Measurements from ENCODE around the gene PANK1. TPM values are rescaled to one million over a fixed set of nuclear protein-coding genes. Genes with fewer than 3 reads are reported as not detected.

The PANK1 gene
- total and polyA plus RNA-seq, 9 of the 15 experiments (the other 6 are each of a cell fraction or from before 2014, with no cell fraction given), result 1.7 to 10.7 (median 6.5) TPM

DNA sequence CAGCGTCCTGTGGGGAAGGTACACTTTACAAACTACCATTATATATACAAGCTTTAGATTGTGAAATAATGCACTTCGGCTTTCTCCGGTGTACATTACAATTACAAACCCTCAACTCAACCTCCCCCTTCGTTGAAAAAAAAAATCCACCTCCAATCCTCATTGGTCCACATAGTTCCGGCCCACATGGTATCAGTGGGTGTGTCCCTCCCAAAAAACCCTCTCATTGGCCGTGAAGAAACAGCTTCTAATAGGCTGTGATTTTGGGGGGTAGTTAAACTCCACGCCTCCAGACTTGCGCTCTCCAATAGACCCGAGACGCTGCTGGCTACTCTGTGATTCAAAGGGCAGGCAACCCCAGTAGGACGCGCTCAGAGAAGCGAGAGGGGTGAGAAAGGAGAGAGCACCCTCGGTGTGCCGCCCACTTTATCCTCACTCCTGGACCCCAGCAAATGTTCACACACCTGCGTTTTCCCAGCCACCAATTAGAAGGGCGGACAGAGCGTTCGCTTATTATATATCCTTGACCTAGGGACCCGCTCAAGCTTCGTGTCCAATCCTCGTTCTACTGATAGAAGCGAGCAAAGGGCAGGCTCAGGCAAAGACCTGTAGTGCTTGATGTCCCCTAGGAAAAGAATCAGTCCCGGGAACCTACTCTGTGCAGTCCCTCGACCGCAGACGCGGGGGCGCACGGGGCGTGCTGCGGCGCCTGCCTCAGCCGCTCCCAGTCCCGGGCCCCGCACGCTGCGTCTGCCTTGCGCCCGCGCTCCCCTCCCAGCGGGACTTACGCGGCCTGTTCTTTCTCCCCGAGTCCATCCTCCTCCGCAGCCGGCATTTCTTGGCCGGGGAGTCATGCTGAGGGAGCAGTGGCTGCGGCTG lies 991 bp downstream of the PANK1 start (continued):
- TF ChIP-seq, protein P1, sequence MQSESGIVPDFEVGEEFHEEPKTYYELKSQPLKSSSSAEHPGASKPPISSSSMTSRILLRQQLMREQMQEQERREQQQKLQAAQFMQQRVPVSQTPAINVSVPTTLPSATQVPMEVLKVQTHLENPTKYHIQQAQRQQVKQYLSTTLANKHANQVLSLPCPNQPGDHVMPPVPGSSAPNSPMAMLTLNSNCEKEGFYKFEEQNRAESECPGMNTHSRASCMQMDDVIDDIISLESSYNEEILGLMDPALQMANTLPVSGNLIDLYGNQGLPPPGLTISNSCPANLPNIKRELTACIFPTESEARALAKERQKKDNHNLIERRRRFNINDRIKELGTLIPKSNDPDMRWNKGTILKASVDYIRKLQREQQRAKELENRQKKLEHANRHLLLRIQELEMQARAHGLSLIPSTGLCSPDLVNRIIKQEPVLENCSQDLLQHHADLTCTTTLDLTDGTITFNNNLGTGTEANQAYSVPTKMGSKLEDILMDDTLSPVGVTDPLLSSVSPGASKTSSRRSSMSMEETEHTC (IDR thresholded peaks at IDR 0.05), result no peak
- no peak for TF ChIP-seq ELF4 (CRISPR knock-in tag; IDR thresholded peaks at IDR 0.05)
- no peak for TF ChIP-seq ZNF224 (CRISPR knock-in tag; IDR thresholded peaks at IDR 0.05)
- TF ChIP-seq, protein P2, sequence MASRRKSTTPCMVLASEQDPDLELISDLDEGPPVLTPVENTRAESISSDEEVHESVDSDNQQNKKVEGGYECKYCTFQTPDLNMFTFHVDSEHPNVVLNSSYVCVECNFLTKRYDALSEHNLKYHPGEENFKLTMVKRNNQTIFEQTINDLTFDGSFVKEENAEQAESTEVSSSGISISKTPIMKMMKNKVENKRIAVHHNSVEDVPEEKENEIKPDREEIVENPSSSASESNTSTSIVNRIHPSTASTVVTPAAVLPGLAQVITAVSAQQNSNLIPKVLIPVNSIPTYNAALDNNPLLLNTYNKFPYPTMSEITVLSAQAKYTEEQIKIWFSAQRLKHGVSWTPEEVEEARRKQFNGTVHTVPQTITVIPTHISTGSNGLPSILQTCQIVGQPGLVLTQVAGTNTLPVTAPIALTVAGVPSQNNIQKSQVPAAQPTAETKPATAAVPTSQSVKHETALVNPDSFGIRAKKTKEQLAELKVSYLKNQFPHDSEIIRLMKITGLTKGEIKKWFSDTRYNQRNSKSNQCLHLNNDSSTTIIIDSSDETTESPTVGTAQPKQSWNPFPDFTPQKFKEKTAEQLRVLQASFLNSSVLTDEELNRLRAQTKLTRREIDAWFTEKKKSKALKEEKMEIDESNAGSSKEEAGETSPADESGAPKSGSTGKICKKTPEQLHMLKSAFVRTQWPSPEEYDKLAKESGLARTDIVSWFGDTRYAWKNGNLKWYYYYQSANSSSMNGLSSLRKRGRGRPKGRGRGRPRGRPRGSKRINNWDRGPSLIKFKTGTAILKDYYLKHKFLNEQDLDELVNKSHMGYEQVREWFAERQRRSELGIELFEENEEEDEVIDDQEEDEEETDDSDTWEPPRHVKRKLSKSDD (conservative IDR thresholded peaks at IDR 0.05; ENCODE audit: low read length), result no peak
- TF ChIP-seq, protein P3, sequence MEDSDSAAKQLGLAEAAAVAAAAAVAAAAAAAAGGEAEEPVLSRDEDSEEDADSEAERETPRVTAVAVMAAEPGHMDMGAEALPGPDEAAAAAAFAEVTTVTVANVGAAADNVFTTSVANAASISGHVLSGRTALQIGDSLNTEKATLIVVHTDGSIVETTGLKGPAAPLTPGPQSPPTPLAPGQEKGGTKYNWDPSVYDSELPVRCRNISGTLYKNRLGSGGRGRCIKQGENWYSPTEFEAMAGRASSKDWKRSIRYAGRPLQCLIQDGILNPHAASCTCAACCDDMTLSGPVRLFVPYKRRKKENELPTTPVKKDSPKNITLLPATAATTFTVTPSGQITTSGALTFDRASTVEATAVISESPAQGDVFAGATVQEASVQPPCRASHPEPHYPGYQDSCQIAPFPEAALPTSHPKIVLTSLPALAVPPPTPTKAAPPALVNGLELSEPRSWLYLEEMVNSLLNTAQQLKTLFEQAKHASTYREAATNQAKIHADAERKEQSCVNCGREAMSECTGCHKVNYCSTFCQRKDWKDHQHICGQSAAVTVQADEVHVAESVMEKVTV (CRISPR knock-in tag; IDR thresholded peaks at IDR 0.05), result no peak
- TF ChIP-seq, protein P4, sequence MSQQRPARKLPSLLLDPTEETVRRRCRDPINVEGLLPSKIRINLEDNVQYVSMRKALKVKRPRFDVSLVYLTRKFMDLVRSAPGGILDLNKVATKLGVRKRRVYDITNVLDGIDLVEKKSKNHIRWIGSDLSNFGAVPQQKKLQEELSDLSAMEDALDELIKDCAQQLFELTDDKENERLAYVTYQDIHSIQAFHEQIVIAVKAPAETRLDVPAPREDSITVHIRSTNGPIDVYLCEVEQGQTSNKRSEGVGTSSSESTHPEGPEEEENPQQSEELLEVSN (IDR thresholded peaks at IDR 0.05; ENCODE audit: borderline replicate concordance in 1 of 2, extremely low read depth in 1 of 2, insufficient read depth in 1 of 2, insufficient read length in 1 of 2, low read depth in 1 of 2, low read length in 1 of 2, poor library complexity in 1 of 2, severe bottlenecking in 1 of 2), result peak; percentile 35 to 48
